NCI-H510A treated with DMSO at 0.1 percent for 48 hours (cell line): ENCODE data around the gene CPB1.
"Not testable (repeated sequence)": the region's sequence is repeated elsewhere in the genome, so short reads cannot be mapped to it uniquely, and the experiment has no call there.

ENCODE experiments used
- DNase-seq: peaks from one replicate; lab custom pipeline; 2025; lab: John Stamatoyannopoulos, UW

Gene CPB1

DNA sequence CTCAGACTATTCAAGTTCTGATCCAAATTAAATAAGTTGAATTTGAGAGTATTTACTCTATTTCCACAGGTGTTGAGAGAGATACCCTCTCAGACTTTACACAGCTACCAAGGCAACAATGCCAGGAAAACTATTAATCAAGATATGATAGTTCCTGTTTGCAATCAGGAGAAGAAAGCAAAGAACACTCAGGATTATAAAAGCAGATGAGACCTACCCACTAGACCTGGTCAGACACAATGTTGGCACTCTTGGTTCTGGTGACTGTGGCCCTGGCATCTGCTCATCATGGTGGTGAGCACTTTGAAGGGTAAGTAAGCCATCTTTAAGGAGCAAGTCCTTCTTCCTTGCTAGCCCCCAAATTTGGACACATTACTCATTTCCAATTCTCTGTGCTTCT is at the start of gene CPB1:
Gene CPB1 (plus strand): TSS at position 227 of the 400 bp plus-strand sequence. CDS start 13 bp downstream, at position 240.
- DNase-seq = no peak

DNA sequence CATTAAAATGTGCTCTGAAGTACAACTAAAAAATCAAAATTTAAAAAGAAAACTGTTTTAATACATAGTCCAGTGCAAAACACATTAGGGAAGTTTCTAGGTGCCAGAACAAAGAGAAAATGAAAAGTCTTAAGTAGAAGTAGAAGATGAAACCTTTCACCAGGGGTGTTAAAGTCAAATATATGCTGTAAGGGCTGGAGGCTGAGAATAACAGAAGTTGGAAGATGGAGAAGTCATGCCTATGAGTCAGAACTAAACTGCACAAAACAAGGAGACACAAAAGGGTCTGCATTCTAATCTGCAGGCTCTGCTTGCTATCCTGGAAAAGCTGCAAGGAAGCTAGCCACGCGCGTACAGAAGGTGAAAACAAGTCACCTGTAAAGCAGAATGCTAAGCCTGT is 48.7 kb upstream of the CPB1 start:
- DNase-seq = no peak

DNA sequence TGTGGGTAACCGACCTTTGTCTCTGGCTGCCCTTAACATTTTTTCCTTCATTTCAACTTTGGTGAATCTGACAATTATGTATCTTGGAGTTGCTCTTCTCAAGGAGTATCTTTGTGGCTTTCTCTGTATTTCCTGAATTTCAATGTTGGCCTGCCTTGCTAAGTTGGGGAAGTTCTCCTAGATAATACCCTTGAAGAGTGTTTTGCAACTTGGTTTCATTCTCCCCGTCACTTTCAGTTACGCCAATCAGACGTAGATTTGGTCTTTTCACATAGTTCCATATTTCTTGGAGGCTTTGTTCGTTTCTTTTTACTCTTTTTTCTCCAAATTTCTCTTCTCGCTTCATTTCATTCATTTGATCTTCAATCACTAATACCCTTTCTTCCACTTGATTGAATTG is 42.6 kb upstream of the CPB1 start:
- DNase-seq = not testable (repeated sequence)

DNA sequence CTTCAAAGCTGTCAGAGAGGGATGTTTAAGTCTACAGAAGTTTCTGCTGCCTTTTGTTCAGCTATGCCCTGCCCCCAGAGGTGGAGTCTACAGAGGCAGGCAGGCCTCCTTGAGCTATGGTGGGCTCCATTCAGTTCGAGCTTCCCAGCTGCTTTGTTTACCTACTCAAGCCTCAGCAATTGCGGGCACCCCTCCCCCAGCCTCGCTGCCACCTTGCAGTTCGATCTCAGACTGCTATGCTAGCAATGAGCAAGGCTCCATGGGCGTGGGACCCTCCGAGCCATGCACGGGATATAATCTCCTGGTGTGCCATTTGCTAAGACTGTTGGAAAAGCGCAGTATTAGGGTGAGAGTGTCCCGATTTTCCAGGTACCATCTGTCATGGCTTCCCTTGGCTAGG is 41.5 kb upstream of the CPB1 start:
- not testable (repeated sequence) for DNase-seq

DNA sequence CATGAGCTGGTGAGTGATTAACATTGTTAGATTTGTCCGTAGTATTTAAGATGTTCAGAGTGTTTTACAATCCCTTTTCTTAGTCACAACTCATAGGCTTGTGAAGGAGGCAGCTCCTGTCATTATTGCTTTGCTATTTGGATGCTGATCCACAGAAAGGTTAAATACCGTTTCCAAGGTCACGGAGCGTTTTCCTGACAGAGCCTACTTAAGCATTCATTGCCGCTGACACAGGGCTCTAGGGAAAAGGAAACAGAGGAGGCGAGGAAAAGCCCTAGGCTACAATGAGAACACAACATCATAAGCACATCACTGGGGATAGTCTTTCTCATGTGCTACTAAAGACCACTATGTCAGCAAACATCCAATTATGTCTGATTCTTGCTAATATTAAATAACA is 38.5 kb upstream of the CPB1 start:
- no peak for DNase-seq

DNA sequence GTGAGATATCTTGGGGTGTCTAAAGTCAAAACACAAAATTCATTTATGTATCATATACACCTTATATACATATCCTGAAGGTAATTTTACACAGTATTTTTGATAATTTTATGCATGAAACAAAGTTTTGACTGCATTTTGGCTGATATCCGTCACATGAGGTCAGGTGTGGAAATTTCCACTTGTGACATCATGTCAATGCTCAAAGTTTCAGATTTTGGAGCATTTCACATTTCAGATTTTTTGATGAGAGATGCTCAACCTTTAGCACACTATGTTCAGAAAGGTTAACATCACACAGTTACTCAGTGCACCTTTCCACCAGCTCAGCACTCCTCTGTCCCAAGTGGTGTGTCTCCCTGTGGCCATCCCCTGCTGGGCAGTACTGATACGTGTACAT is 37.7 kb upstream of the CPB1 start:
- DNase-seq = no peak

DNA sequence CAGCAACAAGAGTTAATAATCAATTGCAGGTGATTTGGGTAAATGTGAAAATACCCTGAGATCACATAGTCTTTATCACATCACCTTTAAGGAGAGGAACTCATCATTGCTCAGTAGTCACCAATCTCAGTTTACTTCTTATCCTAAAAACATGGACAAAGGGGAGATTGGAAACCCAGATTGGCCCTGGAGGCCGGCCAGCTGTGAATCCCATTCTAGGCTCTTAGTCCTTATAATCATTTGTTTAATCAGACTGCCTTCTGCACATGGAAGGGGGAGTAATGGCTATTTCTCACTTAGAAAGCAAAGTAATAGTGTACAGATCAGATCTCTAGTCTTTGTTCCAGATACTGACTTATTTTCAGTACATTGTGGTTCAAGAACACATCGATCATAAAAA is 37.2 kb upstream of the CPB1 start:
- DNase-seq = no peak

DNA sequence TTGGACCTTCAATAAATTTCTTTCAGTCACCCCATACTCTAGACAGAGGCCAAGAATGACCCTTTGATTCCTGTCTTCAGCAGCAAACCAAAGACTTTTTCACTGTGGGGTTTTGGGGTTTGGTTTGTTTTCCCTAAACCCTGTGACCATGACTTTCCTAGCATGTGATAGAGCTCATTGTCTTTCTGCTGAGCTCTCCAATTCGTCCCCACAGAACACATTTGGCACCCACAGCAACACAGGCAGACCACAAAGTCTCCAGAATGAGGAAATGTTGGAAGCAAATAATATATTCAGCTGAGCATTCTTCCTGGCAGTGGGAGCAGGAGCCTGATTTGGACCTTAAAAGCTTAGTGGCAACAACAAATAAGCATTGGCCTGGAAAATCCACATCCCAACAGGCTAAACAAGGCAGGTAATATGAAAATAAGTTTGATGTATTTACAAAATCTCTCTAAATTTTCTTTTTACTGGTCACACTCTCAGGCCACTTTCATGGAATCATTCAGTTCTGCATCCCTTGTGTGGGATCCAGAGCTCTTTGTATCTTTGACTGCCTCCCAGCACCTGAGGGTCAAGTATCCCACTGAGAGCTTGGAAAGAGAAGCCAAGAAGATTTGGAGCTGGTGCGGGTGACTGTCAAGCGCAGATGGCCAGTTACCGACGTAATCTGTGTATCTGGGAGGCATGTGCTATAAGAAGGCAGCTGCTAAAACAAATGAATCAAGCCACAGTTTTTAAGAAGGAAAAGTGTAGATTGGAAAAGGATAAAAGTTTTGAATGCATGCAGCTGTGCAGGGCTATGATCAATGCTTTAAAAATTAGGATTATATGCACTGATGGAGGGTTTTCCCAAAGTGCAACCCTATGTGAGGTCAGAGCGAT is 36.5 kb upstream of the CPB1 start:
- DNase-seq = no peak

DNA sequence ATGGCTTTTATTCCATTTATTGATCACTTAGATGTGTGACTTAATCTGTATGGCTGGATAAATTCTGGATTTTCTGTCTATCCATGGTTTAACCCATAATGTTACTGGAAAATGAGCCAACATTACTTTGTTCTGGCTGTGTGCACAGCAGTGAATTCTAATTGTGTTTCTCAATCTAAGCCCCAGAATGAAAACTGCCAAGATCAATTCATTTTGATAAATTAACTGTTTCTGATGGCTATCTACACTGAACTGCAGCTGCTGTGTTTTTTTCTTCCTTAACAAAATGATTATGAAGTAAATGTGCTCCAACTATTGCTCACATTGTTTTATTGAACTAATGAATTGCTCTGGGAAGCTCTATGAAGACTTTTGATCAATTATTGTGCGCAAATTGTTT is 35.7 kb upstream of the CPB1 start:
- no peak for DNase-seq

DNA sequence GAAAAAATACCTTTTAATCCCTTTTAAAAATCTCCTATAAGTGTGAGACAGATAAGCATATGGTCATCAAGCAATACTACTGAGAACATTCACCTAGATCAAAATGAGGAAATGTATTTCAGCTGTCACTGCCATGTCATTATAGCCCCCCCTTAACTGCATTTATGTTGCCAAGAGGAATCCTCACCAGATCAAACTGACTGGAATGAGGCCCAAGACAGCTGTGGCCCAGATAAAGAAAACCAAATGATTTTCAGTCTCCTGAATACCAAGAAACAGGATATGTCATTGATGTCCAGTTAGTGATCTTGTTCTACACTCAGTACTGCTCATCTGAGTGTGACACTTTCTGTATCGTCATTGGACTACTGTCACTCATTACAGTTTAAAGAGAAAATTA is 35.1 kb upstream of the CPB1 start:
- no peak for DNase-seq

DNA sequence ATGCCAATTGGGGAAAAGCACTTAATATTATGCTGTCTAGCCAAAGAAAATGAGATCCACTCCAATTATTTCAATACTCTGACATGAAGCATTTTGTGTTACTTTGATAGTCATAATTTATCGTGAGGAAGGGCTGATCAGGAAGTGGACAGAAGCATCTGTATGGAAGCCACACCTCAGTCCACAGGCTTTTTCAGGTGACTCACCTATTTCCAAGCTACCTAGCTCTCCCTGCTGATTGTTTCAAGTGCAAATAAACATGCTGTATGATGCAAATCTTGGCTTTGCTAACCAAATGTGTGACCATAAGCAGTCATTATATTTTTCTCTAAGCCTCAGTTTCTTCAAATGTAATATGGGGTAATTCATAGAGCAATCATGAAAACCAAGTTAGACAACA is 30.8 kb upstream of the CPB1 start:
- no peak for DNase-seq

DNA sequence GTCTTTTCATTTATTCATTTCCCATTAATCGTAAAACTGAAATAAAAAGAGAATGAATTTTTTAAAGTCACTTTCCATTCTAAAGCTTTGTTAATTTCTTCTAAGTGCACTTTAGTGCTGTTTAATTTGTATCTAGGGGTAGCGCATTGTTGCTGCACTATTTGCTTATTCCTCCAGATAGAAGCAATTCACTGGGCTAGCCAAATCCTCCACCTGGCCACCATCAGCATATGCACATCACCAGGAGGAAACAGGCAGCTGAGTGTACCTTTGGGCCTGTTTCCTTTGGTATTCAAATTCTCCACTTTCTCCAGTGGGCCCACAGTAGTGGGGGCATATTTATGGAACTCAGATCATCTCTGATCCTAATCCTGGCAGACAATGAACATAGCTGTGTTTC is 29.8 kb upstream of the CPB1 start:
- DNase-seq = no peak

DNA sequence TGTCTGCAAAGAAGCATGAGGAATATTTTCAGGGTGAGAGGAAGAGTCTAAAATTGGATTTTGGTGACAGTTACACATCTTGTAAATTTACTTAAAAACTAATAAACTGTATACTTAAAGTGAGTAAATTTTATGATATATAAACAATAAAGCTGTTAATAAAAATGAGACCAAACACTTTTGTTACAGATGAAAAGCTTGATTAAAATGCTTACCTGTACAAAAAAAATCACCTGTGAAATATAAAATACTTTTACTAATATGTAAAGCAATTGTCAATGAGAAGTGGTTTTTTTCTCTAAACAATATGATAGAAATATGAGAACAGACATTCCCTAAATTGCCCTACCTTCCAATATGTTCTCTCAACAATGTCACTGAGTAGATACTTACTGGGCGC is 27.2 kb upstream of the CPB1 start:
- no peak for DNase-seq

DNA sequence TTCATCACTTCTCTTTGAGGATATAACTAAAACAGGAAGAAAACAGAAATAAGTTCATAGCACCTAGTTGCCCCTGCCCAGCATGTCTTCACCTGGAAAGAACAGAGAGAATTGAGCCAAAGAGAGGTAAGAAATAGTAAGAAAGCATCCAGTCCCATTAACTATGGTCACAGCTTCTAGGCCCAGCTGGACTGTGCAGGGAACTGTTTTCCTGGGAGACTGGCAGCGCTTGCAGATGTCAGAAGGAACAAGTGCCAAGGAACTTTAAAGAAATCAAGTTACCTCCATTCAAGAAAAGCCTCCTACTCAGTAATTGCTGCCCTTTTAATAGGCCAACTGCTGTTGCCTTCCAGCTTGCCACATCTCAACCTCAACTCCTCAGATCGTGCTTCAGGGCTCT is 17.8 kb upstream of the CPB1 start:
- no peak for DNase-seq

DNA sequence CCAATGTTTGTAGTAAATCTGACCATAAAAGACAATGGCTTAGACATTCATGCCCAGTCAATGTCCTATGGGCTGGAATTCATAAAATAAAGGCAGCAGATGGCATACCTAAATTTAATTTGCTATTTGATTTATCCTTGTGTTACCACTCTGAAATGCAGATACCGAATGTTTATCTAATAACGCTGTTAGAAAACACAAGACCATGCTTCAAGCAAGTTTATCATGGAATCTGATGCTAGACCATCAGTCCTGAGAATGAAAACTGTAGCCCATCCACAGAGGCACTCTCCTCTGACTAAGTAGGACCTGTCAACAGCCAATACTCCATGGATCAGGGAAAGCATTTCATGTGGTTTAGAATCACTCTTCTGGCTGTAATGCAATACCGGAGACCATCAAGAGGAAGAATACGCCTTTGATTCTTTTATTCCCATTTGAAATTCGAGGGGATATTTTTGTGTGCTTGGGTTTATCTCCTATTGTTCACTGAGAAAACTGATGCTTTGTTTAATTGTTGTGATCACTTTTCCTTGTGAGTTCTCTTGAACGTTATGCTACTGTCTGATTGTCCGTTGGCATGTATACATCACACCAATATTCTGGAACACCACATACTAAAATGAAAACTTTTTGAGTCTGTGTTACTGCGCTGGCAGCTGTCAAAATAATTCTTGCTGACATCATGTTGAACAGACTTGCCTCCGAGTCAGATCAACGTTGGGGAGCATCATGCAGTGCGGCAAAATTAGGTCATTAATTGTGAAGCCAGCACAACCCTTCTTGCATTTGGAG is 12.1 kb upstream of the CPB1 start:
- peak; percentile 11 for DNase-seq

DNA sequence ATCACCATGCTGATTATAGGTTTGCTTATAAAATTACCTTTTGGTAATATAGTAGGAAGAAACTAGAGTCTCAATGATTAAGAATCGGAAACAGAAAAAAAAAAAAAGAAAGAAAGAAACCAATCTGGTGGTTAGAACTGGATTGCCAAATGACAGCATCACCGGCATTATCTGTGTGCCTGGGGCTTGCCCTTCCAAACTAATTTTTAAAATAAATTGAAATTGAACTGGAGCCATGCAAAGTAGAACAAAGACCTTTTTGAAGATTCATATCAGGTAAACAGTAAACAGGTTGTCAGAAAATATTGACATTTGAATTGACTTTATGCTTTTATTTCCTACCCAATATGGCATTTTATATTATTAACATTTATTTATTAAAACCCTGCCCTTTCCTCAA is 11.2 kb upstream of the CPB1 start:
- peak; percentile 4 for DNase-seq

DNA sequence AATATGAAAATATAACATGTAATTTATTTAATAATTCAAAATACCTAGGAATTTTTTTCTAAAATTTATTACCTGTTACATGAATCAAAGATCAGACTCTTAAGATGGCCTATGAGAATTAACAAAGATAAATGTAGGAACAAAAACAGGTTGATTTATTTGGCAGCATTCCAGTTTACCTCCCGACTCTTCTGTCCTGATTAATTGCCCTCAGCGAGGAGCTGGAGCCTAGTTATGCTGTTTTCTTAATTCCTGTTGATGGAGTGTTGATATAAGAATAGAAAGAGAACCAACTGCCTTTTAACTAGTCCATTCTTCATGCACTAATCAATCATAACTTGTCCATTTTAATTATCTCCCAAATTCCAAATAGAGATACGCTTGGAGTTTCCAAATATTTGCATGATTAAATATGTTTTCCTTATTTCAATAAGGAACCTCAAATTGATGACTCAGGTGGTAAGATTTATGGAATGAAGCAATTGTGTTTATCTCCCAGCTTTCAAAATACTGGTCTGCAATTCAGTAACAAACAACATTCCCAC is 10.6 kb upstream of the CPB1 start:
- DNase-seq = peak; percentile 56

DNA sequence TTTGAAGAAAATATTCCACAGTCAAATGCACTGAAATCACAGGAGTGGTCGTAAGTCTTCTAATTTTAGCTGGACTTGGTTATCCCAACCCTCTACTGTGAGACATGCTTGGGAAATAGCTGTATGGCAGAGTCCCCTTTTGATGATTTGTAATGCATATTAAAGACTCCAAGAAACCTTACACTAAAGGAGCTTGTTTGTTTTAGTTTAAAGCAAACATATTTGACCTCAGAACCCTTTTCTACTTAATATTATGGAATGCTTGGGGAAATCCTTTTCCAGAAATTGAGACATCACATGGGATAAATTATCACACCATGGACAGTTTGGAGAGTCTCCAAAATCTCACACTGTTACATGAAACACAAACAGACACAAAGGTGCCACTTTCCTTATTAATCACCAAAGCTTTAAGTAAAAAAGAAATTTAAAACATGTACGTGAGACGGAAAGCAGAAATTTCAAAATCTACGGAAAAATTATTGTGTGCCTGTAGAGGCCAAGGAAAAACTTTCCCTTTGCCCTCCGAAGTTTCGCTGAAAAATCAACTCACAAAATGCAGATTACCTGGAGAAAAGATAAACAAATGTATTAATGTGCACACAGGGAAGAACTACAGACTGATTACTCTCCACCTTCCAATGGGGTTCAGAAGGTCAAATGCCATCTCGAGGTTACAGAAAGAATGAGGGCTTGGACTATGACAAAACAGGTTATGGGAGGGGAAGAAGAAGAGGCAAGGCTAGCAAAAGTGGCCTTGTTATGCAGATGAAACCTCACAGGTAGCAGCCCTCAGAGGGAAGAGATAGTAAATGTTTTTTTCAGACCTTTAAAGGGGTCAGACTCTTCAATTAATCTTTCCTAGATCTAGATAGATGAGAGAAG is 7.0 kb upstream of the CPB1 start:
- DNase-seq = no peak

DNA sequence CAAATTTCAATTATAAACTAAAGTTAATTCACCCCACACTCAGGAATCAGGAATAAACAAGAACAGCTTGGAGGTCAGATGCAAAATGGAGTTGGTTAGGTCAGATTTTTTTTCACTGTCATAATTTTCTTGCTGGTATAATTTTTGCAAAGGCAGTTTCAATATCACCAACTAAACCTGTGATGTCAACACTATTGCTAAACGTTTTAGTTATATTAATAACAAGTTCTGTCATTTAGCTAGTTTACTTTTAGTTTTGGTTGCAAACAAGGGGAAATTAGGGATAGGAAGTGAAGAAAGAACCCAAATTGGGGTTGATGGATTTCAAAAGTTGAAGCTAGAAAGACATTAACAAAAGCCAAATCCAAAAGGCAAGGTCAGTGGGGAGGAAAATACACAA is 4.6 kb upstream of the CPB1 start:
- no peak for DNase-seq

DNA sequence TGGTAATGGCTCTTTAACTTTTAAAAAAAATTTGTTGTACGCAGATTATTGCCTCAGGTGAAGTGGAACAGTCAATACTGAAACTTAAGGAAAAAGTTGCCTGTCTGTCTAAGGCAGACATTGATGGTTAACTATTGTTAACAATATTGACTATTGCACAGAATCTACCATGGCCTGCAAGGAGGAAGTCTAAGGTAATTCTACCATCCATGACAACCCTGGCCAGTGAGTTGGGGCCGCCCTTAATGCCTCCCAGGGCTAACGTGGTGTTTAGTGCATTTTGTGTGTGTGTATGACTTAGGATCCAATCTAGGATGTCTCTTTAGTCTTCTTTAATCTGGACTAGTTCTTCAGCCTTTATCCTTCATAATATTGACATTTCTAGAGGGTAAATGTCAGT is 2.1 kb upstream of the CPB1 start:
- DNase-seq = no peak

DNA sequence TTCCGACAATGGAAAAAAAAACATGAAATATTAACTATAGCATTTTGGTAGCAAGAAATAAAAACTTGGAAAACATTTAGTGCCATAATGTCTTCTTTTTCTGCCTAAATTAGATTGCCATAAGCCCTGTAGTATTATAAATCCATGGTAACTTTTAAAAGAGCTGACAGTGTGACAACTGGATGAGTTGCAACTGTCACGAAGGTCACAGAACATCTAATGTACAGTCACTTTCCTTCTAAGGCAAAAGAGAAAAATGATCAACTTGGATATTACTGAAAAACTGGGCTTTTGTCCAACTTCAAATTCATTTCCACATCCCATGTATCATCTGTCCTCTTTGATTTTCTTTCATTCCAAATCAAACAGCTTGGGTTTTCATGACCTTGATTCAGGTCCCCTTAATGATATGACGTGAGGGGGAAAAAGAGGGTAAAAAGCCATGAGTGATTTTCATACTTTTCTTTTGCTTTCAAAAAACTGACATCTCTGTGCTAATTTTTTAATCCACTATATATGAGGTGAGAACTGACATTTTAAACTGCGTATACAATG is 602 bp downstream of the CPB1 start:
- no peak for DNase-seq

DNA sequence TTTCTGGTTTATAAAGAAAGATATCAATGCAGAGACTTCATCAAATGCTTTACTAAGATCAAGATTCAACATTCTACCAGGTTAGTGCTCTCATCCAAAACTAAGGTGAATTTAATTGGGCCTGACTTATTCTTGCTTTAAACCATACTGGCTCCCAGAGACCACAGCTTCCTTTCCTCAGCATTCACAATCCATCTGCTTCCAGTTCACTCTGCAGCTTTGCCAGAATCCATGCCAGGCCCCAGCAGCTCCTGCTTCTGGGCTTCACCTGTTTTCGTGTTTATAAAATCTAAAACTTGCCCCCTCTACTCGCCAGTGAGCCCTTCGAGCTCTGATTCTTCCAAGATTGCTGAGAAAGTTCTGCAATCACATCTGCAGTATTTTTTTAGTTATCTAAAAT is 2.3 kb downstream of the CPB1 start:
- no peak for DNase-seq
